ENCODE data around the gene TTYH1. TPM values are rescaled to one million over a fixed set of nuclear protein-coding genes. Genes with fewer than 3 reads are reported as not detected.
"Not testable (repeated sequence)": the region's sequence is repeated elsewhere in the genome, so short reads cannot be mapped to it uniquely, and the experiment has no call there.

Gene TTYH1
- total RNA-seq, 2 donors from 2014 or later, result not detected

DNA sequence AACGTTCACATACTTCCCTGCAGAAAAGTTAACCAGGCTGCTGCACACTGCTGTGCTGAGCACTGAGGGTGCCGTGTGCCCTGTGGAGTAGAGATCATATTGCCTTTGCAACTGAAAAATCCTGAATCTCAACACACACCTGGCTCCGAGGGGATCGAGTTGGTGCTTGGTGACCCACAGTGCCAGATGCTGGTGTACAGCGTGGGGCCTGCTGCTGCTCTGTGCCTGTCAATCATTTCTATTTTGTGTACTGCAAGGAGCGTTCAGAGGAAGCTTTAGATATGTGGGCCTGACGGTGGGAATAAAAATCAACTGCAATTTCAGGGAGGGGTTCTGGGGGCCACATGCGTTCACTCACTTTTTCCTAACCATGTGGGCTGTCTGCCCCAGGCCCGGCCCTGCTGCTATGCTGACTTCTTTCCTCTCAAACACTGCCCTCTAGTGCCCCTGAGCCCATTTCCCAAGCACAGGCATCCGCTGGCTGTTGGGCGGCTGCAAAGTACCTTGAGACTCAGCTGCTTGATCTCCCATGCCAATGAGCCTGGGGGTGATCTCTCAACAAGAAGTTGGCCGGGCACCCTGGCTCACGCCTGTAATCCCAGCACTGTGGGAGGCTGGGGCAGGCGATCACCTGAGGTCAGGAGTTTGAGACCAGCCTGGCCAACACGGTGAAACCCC, 24.0 kb downstream of the TTYH1 start:
- TF ChIP-seq, protein P1, sequence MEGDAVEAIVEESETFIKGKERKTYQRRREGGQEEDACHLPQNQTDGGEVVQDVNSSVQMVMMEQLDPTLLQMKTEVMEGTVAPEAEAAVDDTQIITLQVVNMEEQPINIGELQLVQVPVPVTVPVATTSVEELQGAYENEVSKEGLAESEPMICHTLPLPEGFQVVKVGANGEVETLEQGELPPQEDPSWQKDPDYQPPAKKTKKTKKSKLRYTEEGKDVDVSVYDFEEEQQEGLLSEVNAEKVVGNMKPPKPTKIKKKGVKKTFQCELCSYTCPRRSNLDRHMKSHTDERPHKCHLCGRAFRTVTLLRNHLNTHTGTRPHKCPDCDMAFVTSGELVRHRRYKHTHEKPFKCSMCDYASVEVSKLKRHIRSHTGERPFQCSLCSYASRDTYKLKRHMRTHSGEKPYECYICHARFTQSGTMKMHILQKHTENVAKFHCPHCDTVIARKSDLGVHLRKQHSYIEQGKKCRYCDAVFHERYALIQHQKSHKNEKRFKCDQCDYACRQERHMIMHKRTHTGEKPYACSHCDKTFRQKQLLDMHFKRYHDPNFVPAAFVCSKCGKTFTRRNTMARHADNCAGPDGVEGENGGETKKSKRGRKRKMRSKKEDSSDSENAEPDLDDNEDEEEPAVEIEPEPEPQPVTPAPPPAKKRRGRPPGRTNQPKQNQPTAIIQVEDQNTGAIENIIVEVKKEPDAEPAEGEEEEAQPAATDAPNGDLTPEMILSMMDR (IDR thresholded peaks at IDR 0.05), result no peak
- H3K36me3 ChIP-seq, result no peaks in the 10 kb centered on the region
- no peak for DNase-seq (ENCODE audit: low spot score)
- H3K27me3 ChIP-seq (replicated peaks; ENCODE audit: insufficient read depth), result no peaks in the 10 kb centered on the region
- H3K4me1 ChIP-seq (ENCODE audit: control insufficient read depth in 1 of 2, low read depth in 2 of 2), result no peaks in the 10 kb centered on the region
- no peak for ATAC-seq (ENCODE audit: insufficient number of reproducible peaks, low FRiP score, low read depth)
- H3K9me3 ChIP-seq, result no peaks in the 10 kb centered on the region
- no peak overlapping the region for H3K27ac ChIP-seq
- H3K4me3 ChIP-seq, result no peak overlapping the region

DNA sequence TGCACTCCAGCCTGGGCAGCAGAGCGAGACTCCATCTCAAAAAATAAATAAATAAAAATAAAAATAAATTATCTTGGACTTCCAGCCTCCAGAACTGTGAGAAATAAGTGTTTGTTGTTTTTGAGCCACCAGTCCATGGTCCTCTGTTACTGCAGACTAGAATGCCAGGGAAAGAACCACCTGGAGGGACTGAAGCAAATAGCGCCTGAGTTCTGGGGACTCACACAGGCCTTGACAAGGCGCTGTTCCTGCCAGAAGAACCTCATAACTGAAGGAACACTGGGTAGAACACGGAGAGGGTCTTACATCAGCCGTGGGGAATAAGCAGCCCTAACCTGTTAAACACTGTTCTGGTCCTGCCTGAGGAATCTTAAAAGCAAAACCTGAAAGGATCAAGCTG, 25.4 kb downstream of the TTYH1 start:
- TF ChIP-seq, protein P1 (IDR thresholded peaks at IDR 0.05), result no peak
- ATAC-seq (ENCODE audit: insufficient number of reproducible peaks, low FRiP score, low read depth), result no peak
- Histone ChIP-seq H3K27ac (no peak overlapping the region), H3K4me3 (no peak overlapping the region), H3K27me3 (replicated peaks; ENCODE audit: insufficient read depth) (no peaks in the 10 kb centered on the region), H3K9me3 (no peaks in the 10 kb centered on the region), H3K36me3 (no peaks in the 10 kb centered on the region), H3K4me1 (ENCODE audit: control insufficient read depth in 1 of 2, low read depth in 2 of 2) (no peaks in the 10 kb centered on the region)
- DNase-seq (ENCODE audit: low spot score), result no peak

DNA sequence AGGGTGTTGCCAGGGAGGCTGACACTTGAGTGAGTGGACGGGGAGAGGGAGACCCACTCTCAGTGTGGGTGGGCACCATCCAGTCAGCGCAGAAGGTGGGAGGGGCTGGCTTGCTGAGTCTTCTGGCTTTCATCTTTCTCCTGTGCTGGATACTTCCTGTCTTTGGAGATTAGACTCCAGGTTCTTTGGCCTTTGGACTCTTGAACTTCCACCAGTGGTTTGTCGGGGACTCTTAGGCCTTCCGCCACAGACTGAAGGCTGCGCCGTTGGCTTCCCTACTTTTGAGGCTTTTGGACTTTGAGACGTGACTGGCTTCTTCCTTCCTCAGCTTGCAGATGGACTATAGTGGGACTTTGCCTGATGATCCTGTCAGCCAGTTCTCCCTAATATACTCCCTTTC, 29.5 kb downstream of the TTYH1 start:
- DNase-seq (ENCODE audit: low spot score) (no peak), ATAC-seq (ENCODE audit: insufficient number of reproducible peaks, low FRiP score, low read depth) (no peak)
- H3K4me3 ChIP-seq, result no peak overlapping the region
- H3K36me3 ChIP-seq, result no peaks in the 10 kb centered on the region
- TF ChIP-seq, protein P1 (IDR thresholded peaks at IDR 0.05), result no peak
- no peak overlapping the region for H3K27ac ChIP-seq
- no peaks in the 10 kb centered on the region for H3K27me3 ChIP-seq (replicated peaks; ENCODE audit: insufficient read depth)
- H3K4me1 ChIP-seq (ENCODE audit: control insufficient read depth in 1 of 2, low read depth in 2 of 2), result peaks cover 7 to 12% of the 10 kb centered on the region in 2 donors
- H3K9me3 ChIP-seq, result no peaks in the 10 kb centered on the region

DNA sequence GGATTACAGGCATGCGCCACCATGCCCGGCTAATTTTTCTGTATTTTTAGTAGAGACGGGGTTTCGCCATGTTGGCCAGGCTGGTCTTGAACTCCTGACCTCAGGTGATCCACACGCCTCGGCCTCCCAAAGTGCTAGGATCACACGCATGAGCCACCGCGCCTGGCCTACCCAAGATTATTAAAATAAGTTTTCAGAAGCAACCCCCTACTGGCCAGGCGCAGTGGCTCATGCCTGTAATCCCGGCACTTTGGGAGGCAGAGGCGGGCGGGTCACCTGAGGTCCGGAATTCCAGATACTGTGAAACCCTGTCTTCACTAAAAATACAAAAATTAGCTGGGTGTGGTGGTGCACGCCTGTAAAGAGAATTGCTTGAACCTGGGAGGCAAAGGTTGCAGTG, 31.1 kb downstream of the TTYH1 start:
- not testable (repeated sequence) for H3K36me3 ChIP-seq; DNase-seq (ENCODE audit: low spot score); ATAC-seq (ENCODE audit: insufficient number of reproducible peaks, low FRiP score, low read depth); H3K4me3 ChIP-seq; H3K27me3 ChIP-seq (replicated peaks; ENCODE audit: insufficient read depth); H3K9me3 ChIP-seq; H3K27ac ChIP-seq
- H3K4me1 ChIP-seq (ENCODE audit: control insufficient read depth in 1 of 2, low read depth in 2 of 2), result peaks cover 22 to 28% of the 10 kb centered on the region in 2 donors

DNA sequence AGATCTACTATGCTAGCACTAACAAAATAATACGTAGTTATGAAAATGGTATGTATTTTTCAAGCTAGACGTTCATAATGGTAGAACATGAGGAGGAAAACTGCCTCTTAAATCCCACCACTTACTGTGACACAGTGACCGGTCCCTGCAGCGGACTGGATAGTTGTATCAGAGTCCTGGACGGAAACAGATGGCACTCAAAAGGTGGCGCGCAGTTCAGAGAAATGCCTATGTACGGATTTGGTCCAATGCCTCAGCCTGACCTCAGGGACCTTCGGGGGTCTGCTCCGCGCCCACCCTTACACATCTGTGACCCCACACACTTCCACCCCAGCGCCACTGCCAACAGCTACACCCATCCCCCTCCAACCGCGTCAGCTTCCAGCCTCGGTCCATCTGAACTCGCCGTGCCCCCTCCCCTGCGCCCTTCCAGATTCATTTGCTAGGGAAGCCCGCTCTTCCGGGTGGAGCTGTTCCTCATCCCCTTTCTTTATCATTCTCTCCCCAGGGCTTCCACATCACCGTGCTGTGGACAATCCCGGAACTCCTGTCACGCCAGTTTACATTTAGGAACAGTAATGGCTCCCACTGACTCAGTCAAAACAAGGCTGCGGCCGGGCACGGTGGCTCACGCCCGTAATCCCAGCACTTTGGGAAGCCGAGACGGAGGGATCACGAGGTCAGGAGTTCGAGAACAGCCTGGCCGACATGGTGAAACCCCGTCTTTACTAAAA, 32.9 kb downstream of the TTYH1 start:
- no peaks in the 10 kb centered on the region for H3K9me3 ChIP-seq
- peaks cover 22% of the 10 kb centered on the region for H3K36me3 ChIP-seq
- peak overlapping the region; percentile 91 for H3K4me3 ChIP-seq
- no peak for DNase-seq (ENCODE audit: low spot score)
- peak overlapping the region; percentile 96 to 100 for H3K27ac ChIP-seq
- peak; percentile 24 for ATAC-seq (ENCODE audit: insufficient number of reproducible peaks, low FRiP score, low read depth)
- no peaks in the 10 kb centered on the region for H3K27me3 ChIP-seq (replicated peaks; ENCODE audit: insufficient read depth)
- TF ChIP-seq, protein P1 (IDR thresholded peaks at IDR 0.05), result peak; percentile 17
- peaks cover 27 to 34% of the 10 kb centered on the region in 2 donors for H3K4me1 ChIP-seq (ENCODE audit: control insufficient read depth in 1 of 2, low read depth in 2 of 2)

All from thoracic aorta (tissue), 2 donors.